DND-41 (cell line): ENCODE measurements around the gene XYLT1.

Experiments
- CTCF ChIP-seq: IDR thresholded peaks from 2 replicates; pipeline ENCODE4 v1.5.1; 2012; ENCODE audit warnings: borderline replicate concordance, low read length, moderate library complexity, mild to moderate bottlenecking; ENCODE audit not compliant: poor library complexity, severe bottlenecking; ENCODE audit errors: extremely low read depth
- EZH2 ChIP-seq: IDR thresholded peaks from 3 replicates; pipeline ENCODE4 v1.6.1; 2012; ENCODE audit warnings: borderline replicate concordance, low read depth, mild to moderate bottlenecking, moderate library complexity, low read length, inconsistent platforms; ENCODE audit not compliant: severe bottlenecking

DNA sequence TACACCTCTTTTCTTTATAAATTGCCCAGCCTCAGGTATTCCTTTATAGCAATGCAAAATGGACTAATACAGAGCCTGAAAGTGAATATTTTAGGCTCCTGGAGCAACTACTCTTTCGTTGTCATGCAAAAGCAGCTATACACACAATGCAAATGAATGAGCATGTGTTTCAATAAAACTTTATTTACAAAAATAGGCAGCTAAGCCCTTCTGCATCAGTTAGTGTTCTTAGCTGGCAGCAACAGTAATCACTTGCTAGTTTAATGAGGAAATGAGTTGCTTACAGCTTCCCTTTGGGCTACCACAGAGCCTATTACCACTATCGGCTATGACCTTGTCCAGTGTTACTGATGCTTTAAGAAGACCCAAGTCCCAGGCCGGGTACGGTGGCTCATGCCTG, 402.9 kb downstream of the XYLT1 start:
- TF ChIP-seq CTCF (no peak), EZH2 (no peak)
